HCT116 (cell line): Measurements from ENCODE around the gene IFI30. TPM values are rescaled to one million over a fixed set of nuclear protein-coding genes. Genes with fewer than 3 reads are reported as not detected.

Source experiments
- ATAC-seq: fragments of 200-7000 bp; cut with Tn5 transposase; 2 replicates; pipeline ENCODE4 v1.9.1; 2020; ENCODE audit warnings: mild to moderate bottlenecking, moderate library complexity
- BruUV-seq: library from RNA; stranded (reverse); fragments of 400-500 nt; replicated peaks from 2 replicates; lab custom pipeline; 2021; lab: Mats Ljungman, UMichigan
- CTCF ChIA-PET: fragments of 300-600 bp; sonication (Branson Sonifier 250); formaldehyde crosslinking; loops from one replicate; lab custom pipeline; 2021; ENCODE audit warnings: antibody characterized with exemption; lab: Charles Lee
- POLR2A ChIA-PET: fragments of 300-600, 350-600 bp; sonication (Branson Sonifier 250); formaldehyde crosslinking; loops from one replicate; lab custom pipeline; 2021; ENCODE audit warnings: antibody characterized with exemption; lab: Charles Lee
- RAD21 ChIA-PET, 2 experiments: fragments of 300-600 bp; sonication (Branson Sonifier 250); formaldehyde crosslinking; loops; one replicate each; lab custom pipeline; 2023; ENCODE audit warnings: low total read pairs in 2 of 2; ENCODE audit not compliant: uncharacterized antibody in 2 of 2, unreplicated experiment in 2 of 2, low non-redundant PET in 1 of 2; lab: Charles Lee
- DNase-seq: peaks from one replicate; pipeline ENCODE4 v3.0.0-alpha.2; 2010; ENCODE audit warnings: low read depth, low spot score
- H2AFZ ChIP-seq: fragments of 200-600 bp; shearing (Covaris generic), sonication (generic); 2 replicates; pipeline ENCODE4 v1.6.1; 2017; ENCODE audit warnings: low read depth, mixed run types, mixed read lengths, antibody characterized with exemption, low read length; ENCODE audit not compliant: poor library complexity, severe bottlenecking
- H3K27ac ChIP-seq: 2 replicates; pipeline ENCODE4 v1.5.1; 2012; ENCODE audit warnings: low read depth, low read length
- H3K27me3 ChIP-seq: fragments of 200-600 bp; sonication (generic); 2 replicates; pipeline ENCODE4 v1.6.1; 2016; ENCODE audit warnings: mixed run types, low read length, mixed read lengths; ENCODE audit not compliant: insufficient read depth
- H3K36me3 ChIP-seq, 2 experiments: fragments of 200-500 bp in 1 of 2; fragments of 200-600 bp in 1 of 2; sonication (Bioruptor generic) in 1 of 2; sonication (generic) in 1 of 2; 2 replicates each; pipeline versions ENCODE4 v1.5.1 to v1.6.1; 2014 to 2016; ENCODE audit warnings: low read length in 2 of 2, inconsistent platforms in 1 of 2, mixed read lengths in 1 of 2, mixed run types in 1 of 2; ENCODE audit not compliant: insufficient read depth in 2 of 2, control insufficient read depth in 1 of 2
- H3K4me1 ChIP-seq, 2 experiments: fragments of 200-600 bp in 1 of 2; sonication (generic) in 1 of 2; 2 replicates each; pipeline versions ENCODE4 v1.5.1 to v1.6.1; 2012 to 2017; ENCODE audit warnings: low read length in 2 of 2, inconsistent platforms in 1 of 2, mild to moderate bottlenecking in 1 of 2, mixed read lengths in 1 of 2, mixed run types in 1 of 2, moderate library complexity in 1 of 2; ENCODE audit not compliant: insufficient read depth in 2 of 2, control insufficient read depth in 1 of 2
- H3K4me2 ChIP-seq: fragments of 200-600 bp; sonication (generic); 2 replicates; pipeline ENCODE4 v1.6.1; 2017; ENCODE audit warnings: mixed run types, low read length, mixed read lengths
- H3K4me3 ChIP-seq, 2 experiments: fragments of 200-600 bp in 1 of 2; sonication (generic) in 1 of 2; replicated peaks in 1 of 2; 2 replicates each; pipeline ENCODE4 v1.5.1; 2011 to 2016; ENCODE audit warnings: low read length in 2 of 2, control low read depth in 1 of 2, low read depth in 1 of 2, mild to moderate bottlenecking in 1 of 2, mixed read lengths in 1 of 2, mixed run types in 1 of 2
- H3K79me2 ChIP-seq: fragments of 200-600 bp; sonication (generic); 2 replicates; pipeline ENCODE4 v1.6.1; 2017; ENCODE audit warnings: mild to moderate bottlenecking, mixed run types, low read length, moderate library complexity, mixed read lengths; ENCODE audit not compliant: insufficient read depth
- H3K9ac ChIP-seq: fragments of 200-600 bp; sonication (generic); 2 replicates; pipeline ENCODE4 v1.6.1; 2016; ENCODE audit warnings: low read length, mixed read lengths
- H3K9me2 ChIP-seq: fragments of 200-600 bp; sonication (generic), shearing (Covaris generic); 2 replicates; pipeline ENCODE4 v1.6.1; 2017; ENCODE audit warnings: mixed run types, mild to moderate bottlenecking, moderate library complexity; ENCODE audit not compliant: insufficient read depth
- H3K9me3 ChIP-seq, 2 experiments: fragments of 200-500 bp in 1 of 2; fragments of 200-600 bp in 1 of 2; sonication (Bioruptor generic) in 1 of 2; sonication (generic) in 1 of 2; 2 replicates each; pipeline ENCODE4 v1.6.1; 2014 to 2017; ENCODE audit warnings: low read length in 2 of 2, mixed read lengths in 2 of 2, inconsistent platforms in 1 of 2, low read depth in 1 of 2, mild to moderate bottlenecking in 1 of 2, mixed run types in 1 of 2, moderate library complexity in 1 of 2; ENCODE audit not compliant: control insufficient read depth in 1 of 2, insufficient read depth in 1 of 2
- H4K20me1 ChIP-seq: fragments of 200-600 bp; sonication (generic), shearing (Covaris generic); 2 replicates; pipeline ENCODE4 v1.6.1; 2017; ENCODE audit warnings: mixed run types, mild to moderate bottlenecking, moderate library complexity; ENCODE audit not compliant: insufficient read depth
- CBX3 ChIP-seq: IDR thresholded peaks from 2 replicates; pipeline ENCODE4 v1.6.1; 2012; ENCODE audit warnings: low read depth
- EZH2 ChIP-seq: fragments of 200-600 bp; sonication (generic); IDR thresholded peaks from 2 replicates; pipeline ENCODE4 v1.6.1; 2017; ENCODE audit warnings: antibody characterized with exemption, mixed run types
- JUND ChIP-seq: IDR thresholded peaks from 2 replicates; pipeline ENCODE4 v1.6.1; 2012
- POLR2AphosphoS5 ChIP-seq: IDR thresholded peaks from 2 replicates; pipeline ENCODE4 v1.6.1; 2011; ENCODE audit warnings: mild to moderate bottlenecking, low read depth, low read length, moderate library complexity
- REST ChIP-seq: IDR thresholded peaks from 2 replicates; pipeline ENCODE4 v1.6.1; 2012; ENCODE audit warnings: low read depth
- SP1 ChIP-seq: IDR thresholded peaks from 2 replicates; pipeline ENCODE4 v1.6.1; 2012; ENCODE audit warnings: low read depth
- SRF ChIP-seq: IDR thresholded peaks from 2 replicates; pipeline ENCODE4 v1.6.1; 2012; ENCODE audit warnings: low read depth
- YY1 ChIP-seq: IDR thresholded peaks from 2 replicates; pipeline ENCODE4 v1.6.1; 2011; ENCODE audit warnings: low read length, low read depth, moderate library complexity, mild to moderate bottlenecking; ENCODE audit not compliant: insufficient replicate concordance; ENCODE audit errors: extremely low read depth
- ZFX ChIP-seq: fragments of 450-650 bp; IDR thresholded peaks from 2 replicates; pipeline ENCODE4 v1.6.1; 2017
- intact Hi-C: fragments of 100-400 bp; cut with micrococcal nuclease; formaldehyde crosslinking; loops from 2 replicates; pipeline ENCODE4 v1.10.0; 2022
- total RNA-seq: library from RNA; stranded (reverse); gene quantifications from one replicate; pipeline ENCODE4 v1.2.1, GENCODE V29; 2021; ENCODE audit not compliant: unreplicated experiment

Gene IFI30
- total RNA-seq, 1 experiment from 2014 or later = 64.6 TPM

DNA sequence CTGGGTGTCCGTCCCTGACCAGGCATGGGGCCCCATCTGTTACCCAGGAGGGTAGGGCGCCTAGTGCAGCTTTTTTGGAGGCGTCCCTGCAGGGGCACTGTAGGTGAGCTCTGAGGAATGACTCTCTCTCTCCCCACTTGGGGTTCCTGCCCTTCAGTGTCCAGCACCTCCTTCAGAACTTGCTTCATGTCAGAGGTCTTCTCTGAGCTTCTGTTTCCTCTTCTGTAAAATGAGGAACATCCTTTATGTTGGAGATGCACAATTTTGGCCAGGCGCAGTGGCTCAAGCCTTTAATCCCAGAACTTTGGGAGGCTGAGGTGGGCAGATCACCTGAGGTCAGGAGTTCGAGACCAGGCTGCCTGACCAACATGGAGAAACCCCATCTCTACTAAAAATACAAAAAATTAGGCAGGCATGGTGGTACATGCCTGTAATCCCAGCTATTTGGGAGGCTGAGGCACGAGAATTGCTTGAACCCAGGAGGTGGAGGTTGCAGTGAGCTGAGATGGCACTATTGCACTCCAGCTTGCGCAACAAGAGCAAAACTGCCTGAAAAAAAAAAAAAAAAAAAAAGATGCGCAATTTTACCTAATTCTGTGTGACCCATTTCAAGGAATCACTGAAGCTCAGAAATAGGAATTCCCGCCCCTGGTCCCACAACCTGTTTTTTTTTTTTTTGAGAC, 35.8 kb upstream of the IFI30 start:
- Histone ChIP-seq H3K4me3 (no peak overlapping the region), H3K9me3 (no peaks in the 10 kb centered on the region), H4K20me1 (no peaks in the 10 kb centered on the region), H3K4me2 (no peak overlapping the region), H3K27ac (no peak overlapping the region), H2AFZ (no peak overlapping the region), H3K79me2 (no peaks in the 10 kb centered on the region), H3K4me1 (no peaks in the 10 kb centered on the region), H3K27me3 (no peaks in the 10 kb centered on the region), H3K9ac (no peak overlapping the region), H3K36me3 (peaks cover 3 to 11% of the 10 kb centered on the region in 2 experiments; a peak in 3 of 4 replicates), H3K9me2 (no peaks in the 10 kb centered on the region)
- no peak for ATAC-seq
- ChIA-PET RAD21 (interaction anchor here in 1 of 2 experiments (0.7 kb wide), 1 partner anchor 785 kb away, joined by 3 read pairs; no protein-coding TSS in a partner anchor), POLR2A (no interaction called here), CTCF (no interaction called here)
- intact Hi-C loops = no loop called here
- DNase-seq = no peak
- no peak for TF ChIP-seq SP1
- TF ChIP-seq CBX3 = no peak
- TF ChIP-seq ZFX = no peak
- TF ChIP-seq POLR2AphosphoS5 = no peak
- no peak for TF ChIP-seq REST
- no peak for TF ChIP-seq EZH2
- TF ChIP-seq SRF = no peak
- no peak for TF ChIP-seq JUND
- no peak for TF ChIP-seq YY1
- no TSS peak for BruUV-seq
